GM12878 (cell line): ENCODE measurements around the gene FREY1. TPM values are rescaled to one million over a fixed set of nuclear protein-coding genes. Genes with fewer than 3 reads are reported as not detected.

Experiments
- ATAC-seq: fragments of 200-7000 bp; cut with Tn5 transposase; 3 replicates; pipeline ENCODE4 v1.9.1; 2020; ENCODE audit warnings: mild to moderate bottlenecking, moderate library complexity
- BruUV-seq: library from RNA; stranded (reverse); fragments of 400-500 nt; replicated peaks from 2 replicates; lab custom pipeline; 2021; lab: Mats Ljungman, UMichigan
- CTCF ChIA-PET: fragments of 300-600 bp; sonication (Branson Sonifier 250); formaldehyde crosslinking; extraction: SDS; loops from one replicate; lab custom pipeline; 2021; ENCODE audit warnings: inconsistent platforms; lab: Yijun Ruan, JAX
- POLR2A ChIA-PET: fragments of 350-600 bp; formaldehyde crosslinking; extraction: SDS; loops from one replicate; lab custom pipeline; 2021; ENCODE audit warnings: inconsistent platforms; lab: Charles Lee
- RAD21 ChIA-PET: fragments of 300-600 bp; sonication (Branson Sonifier 250); formaldehyde crosslinking; loops from one replicate; lab custom pipeline; 2023; ENCODE audit warnings: antibody characterized with exemption; ENCODE audit not compliant: unreplicated experiment; lab: Charles Lee
- SMC1A ChIA-PET: fragments of 300-600 bp; sonication (Branson Sonifier 250); formaldehyde crosslinking; loops from one replicate; lab custom pipeline; 2023; ENCODE audit not compliant: unreplicated experiment, uncharacterized antibody; lab: Charles Lee
- DNase-seq: peaks from one replicate; pipeline ENCODE4 v3.0.0-alpha.2; 2011; ENCODE audit warnings: low read depth, low spot score
- FAIRE-seq: peaks from 3 replicates; lab custom pipeline; 2011; peaks lifted over from hg19 to GRCh38; lab: Jason Lieb, UNC
- H2AFZ ChIP-seq: 2 replicates; pipeline ENCODE4 v1.6.0; 2011; ENCODE audit warnings: low read depth, low read length, control low read depth; ENCODE audit not compliant: control insufficient read depth
- H3K27ac ChIP-seq: 2 replicates; pipeline ENCODE4 v1.5.1; 2011; ENCODE audit warnings: control low read depth; ENCODE audit not compliant: control insufficient read depth, insufficient read depth
- H3K27me3 ChIP-seq, 2 experiments: replicated peaks in 1 of 2; 2 replicates each; pipeline versions ENCODE4 v1.6.0 to v1.6.1; 2011; ENCODE audit warnings: low read length in 1 of 2; ENCODE audit not compliant: control insufficient read depth in 2 of 2, insufficient read depth in 2 of 2
- H3K36me3 ChIP-seq, 2 experiments: 2 replicates each; pipeline ENCODE4 v1.5.1; 2011; ENCODE audit warnings: low read length in 1 of 2; ENCODE audit not compliant: control insufficient read depth in 2 of 2, insufficient read depth in 2 of 2
- H3K4me1 ChIP-seq: 2 replicates; pipeline ENCODE4 v1.6.1; 2011; ENCODE audit warnings: mild to moderate bottlenecking, low read length, moderate library complexity, mixed read lengths; ENCODE audit not compliant: control insufficient read depth, insufficient read depth
- H3K4me2 ChIP-seq: 2 replicates; pipeline ENCODE4 v1.6.0; 2011; ENCODE audit warnings: control low read depth; ENCODE audit not compliant: control insufficient read depth, insufficient read depth
- H3K4me3 ChIP-seq: fragments of 200-600 bp; sonication (generic); 2 replicates; pipeline ENCODE4 v1.5.1; 2016
- H3K79me2 ChIP-seq: 2 replicates; pipeline ENCODE4 v1.6.0; 2011; ENCODE audit warnings: low read length; ENCODE audit not compliant: control insufficient read depth, insufficient read depth
- H3K9ac ChIP-seq: 2 replicates; pipeline ENCODE4 v1.8.0; 2011; ENCODE audit warnings: low read length, control low read depth, mixed read lengths; ENCODE audit not compliant: control insufficient read depth, insufficient read depth
- H3K9me3 ChIP-seq: replicated peaks from 3 replicates; pipeline ENCODE4 v1.5.1; 2011; ENCODE audit warnings: mild to moderate bottlenecking, low read length; ENCODE audit not compliant: control insufficient read depth, insufficient read depth
- H4K20me1 ChIP-seq: 2 replicates; pipeline ENCODE4 v1.6.0; 2011; ENCODE audit not compliant: control insufficient read depth, insufficient read depth
- CBX3 ChIP-seq: fragments of 200-600 bp; sonication (generic); IDR thresholded peaks from 2 replicates; pipeline ENCODE4 v1.6.1; 2016; ENCODE audit warnings: low read depth, borderline replicate concordance
- HCFC1 ChIP-seq: fragments of 150-350 bp; IDR thresholded peaks from 2 replicates; pipeline ENCODE4 v1.6.1; 2014; ENCODE audit warnings: low read length
- MTA3 ChIP-seq: IDR thresholded peaks from 2 replicates; pipeline ENCODE4 v1.6.1; 2012; ENCODE audit warnings: low read length, inconsistent platforms, borderline replicate concordance
- NR2F1 ChIP-seq: fragments of 450-650 bp; conservative IDR thresholded peaks from 2 replicates; pipeline ENCODE4 v1.6.1; 2017; ENCODE audit warnings: mild to moderate bottlenecking
- RUNX3 ChIP-seq: IDR thresholded peaks from 2 replicates; pipeline ENCODE4 v1.6.1; 2012; ENCODE audit warnings: low read length, inconsistent platforms
- SRF ChIP-seq, 2 experiments: IDR thresholded peaks; 2 replicates each; pipeline ENCODE4 v1.6.1; 2011; ENCODE audit warnings: low read depth in 2 of 2, low read length in 2 of 2, mild to moderate bottlenecking in 1 of 2, moderate library complexity in 1 of 2
- ZBED1 ChIP-seq: IDR thresholded peaks from 2 replicates; pipeline ENCODE4 v1.6.1; 2016; ENCODE audit warnings: borderline replicate concordance
- ZBTB40 ChIP-seq: fragments of 450-650 bp; IDR thresholded peaks from 2 replicates; pipeline ENCODE4 v1.6.1; 2016; ENCODE audit warnings: mild to moderate bottlenecking, moderate library complexity, borderline replicate concordance
- WGBS: methylation state at CpG from one replicate; pipeline ENCODE4 v1.1.6; 2016; ENCODE audit warnings: low lambda C conversion rate; ENCODE audit not compliant: insufficient replicate concordance, insufficient coverage; ENCODE audit errors: missing lambda C conversion rate; 5-methylcytosine and 5-hydroxymethylcytosine counted together
- in situ Hi-C: fragments of 300-500 bp; cut with MboI; formaldehyde crosslinking; loops from 9 replicates; pipeline ENCODE4 v1.14.3; 2018; ENCODE audit warnings: mixed read lengths
- intact Hi-C: fragments of 100-400 bp; cut with micrococcal nuclease; formaldehyde crosslinking; loops from one replicate; pipeline ENCODE4 v1.14.2; 2022; ENCODE audit not compliant: unreplicated experiment
- polyA plus RNA-seq, 11 experiments: library from polyadenylated mRNA; depleted of rRNA in 4 of 11; unstranded in 6 of 11; stranded (reverse) in 5 of 11; fragments of >200 nt; fragmentation: Nextera tagmentation in 4 of 11; fragmentation: Illumina TruSeq in 1 of 11; extraction: Ambion mirVana in 4 of 11; extraction: Trizol in 1 of 11; gene quantifications; 1 replicate in 1 of 11; 2 replicates in 10 of 11; pipeline versions ENCODE4 v1.2.1 to v1.2.3, GENCODE V29; 2011 to 2016; ENCODE audit warnings: inconsistent platforms in 2 of 11, missing spikeins in 2 of 11, low read depth in 1 of 11
- total RNA-seq, 4 experiments: library from RNA; depleted of rRNA in 3 of 4; stranded (reverse); fragments of >200 nt in 3 of 4; fragmentation: Illumina TruSeq in 1 of 4; extraction: Trizol in 1 of 4; gene quantifications; 2 replicates each; pipeline versions ENCODE4 v1.2.1 to v1.2.3, GENCODE V29; 2013 to 2021
- TF ChIP-seq, protein P1 (sequence below): fragments of 450-650 bp; formaldehyde crosslinking; IDR thresholded peaks from 2 replicates; pipeline ENCODE4 v1.4.0; 2020; ENCODE audit warnings: mild to moderate bottlenecking, moderate library complexity

Gene FREY1
- total and polyA plus RNA-seq, 10 of the 15 experiments (the other 5 are each of a cell fraction or from before 2014, with no cell fraction given): 0.13 to 1.7 (median 0.39) TPM; not detected in 3

DNA sequence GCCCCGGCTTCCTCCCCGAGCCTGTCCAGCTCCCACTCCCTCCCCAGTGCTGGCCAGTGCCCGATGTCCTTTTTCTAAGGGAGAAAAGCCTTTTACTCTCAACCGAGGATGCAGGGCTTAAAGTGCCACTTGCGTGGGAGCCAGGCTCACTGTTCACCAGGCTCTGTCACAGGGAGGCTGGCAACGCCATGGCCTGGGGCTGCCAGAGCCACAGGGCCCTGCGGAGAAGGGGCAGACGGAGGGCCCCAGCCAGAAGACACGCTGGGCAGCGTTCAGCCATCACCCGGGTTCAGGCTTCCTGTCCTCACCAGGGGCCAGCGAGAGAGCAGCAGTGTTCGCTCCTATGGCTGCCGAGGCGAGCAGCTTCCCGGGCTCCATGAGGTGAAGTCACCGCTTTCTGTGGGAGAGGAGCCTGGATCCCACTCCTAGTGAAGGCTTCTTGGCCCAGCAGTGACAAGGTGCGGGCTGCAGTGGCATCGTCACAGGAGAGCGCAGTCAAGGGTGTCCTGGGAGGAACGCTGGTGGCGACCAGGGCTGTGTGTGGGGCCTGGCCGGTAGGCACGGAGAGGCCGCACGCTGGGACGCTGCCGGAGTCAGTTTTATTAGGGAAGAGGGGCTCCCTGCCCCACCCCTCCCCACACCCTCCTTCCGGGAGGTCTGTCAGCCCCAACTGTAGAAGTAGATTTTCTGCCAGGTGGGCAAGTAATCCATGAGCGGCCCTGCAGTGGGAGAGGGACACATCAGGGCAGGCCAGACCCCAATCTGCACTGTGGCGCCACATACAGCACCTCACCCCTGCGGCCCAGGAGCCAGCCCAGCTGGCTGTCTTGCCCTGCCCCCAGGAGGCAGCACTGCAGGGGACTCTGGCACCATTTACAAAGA lies 2.8 kb upstream of the FREY1 start:
- no peaks in the 10 kb centered on the region for H3K79me2 ChIP-seq
- 87% methylated on average over 31 of the region's 32 CpGs for WGBS
- H3K27ac ChIP-seq: no peak overlapping the region
- no peaks in the 10 kb centered on the region for H4K20me1 ChIP-seq
- H3K4me1 ChIP-seq: no peaks in the 10 kb centered on the region
- no peaks in the 10 kb centered on the region for H3K9me3 ChIP-seq
- FAIRE-seq: no peak
- H3K9ac ChIP-seq: no peak overlapping the region
- no peaks in the 10 kb centered on the region for H3K27me3 ChIP-seq
- ChIA-PET SMC1A (no interaction called here), RAD21 (no interaction called here), POLR2A (interaction anchor here (0.5 to 0.6 kb wide), 2 partner anchors 66 to 662 kb away, joined by 3 to 5 read pairs; no protein-coding TSS in a partner anchor), CTCF (interaction anchor here (1.3 kb wide), 1 partner anchor 97 kb away, joined by 3 read pairs; no protein-coding TSS in a partner anchor)
- in situ Hi-C loops (no loop called here), intact Hi-C loops (no loop called here)
- no peak overlapping the region for H2AFZ ChIP-seq
- no peak for ATAC-seq
- TF ChIP-seq RUNX3 (no peak), ZBTB40 (no peak), NR2F1 (no peak), MTA3 (no peak), ZBED1 (no peak), SRF (IDR thresholded peaks at IDR 0.05; ENCODE audit: low read depth in 2 of 2, low read length in 2 of 2) (no peak), CBX3 (no peak), HCFC1 (no peak)
- TF ChIP-seq, protein P1, sequence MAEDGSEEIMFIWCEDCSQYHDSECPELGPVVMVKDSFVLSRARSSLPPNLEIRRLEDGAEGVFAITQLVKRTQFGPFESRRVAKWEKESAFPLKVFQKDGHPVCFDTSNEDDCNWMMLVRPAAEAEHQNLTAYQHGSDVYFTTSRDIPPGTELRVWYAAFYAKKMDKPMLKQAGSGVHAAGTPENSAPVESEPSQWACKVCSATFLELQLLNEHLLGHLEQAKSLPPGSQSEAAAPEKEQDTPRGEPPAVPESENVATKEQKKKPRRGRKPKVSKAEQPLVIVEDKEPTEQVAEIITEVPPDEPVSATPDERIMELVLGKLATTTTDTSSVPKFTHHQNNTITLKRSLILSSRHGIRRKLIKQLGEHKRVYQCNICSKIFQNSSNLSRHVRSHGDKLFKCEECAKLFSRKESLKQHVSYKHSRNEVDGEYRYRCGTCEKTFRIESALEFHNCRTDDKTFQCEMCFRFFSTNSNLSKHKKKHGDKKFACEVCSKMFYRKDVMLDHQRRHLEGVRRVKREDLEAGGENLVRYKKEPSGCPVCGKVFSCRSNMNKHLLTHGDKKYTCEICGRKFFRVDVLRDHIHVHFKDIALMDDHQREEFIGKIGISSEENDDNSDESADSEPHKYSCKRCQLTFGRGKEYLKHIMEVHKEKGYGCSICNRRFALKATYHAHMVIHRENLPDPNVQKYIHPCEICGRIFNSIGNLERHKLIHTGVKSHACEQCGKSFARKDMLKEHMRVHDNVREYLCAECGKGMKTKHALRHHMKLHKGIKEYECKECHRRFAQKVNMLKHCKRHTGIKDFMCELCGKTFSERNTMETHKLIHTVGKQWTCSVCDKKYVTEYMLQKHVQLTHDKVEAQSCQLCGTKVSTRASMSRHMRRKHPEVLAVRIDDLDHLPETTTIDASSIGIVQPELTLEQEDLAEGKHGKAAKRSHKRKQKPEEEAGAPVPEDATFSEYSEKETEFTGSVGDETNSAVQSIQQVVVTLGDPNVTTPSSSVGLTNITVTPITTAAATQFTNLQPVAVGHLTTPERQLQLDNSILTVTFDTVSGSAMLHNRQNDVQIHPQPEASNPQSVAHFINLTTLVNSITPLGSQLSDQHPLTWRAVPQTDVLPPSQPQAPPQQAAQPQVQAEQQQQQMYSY (CRISPR knock-in tag): no peak
- no peak overlapping the region for H3K4me3 ChIP-seq
- BruUV-seq: no TSS peak
- H3K4me2 ChIP-seq: no peak overlapping the region
- DNase-seq: no peak
- H3K36me3 ChIP-seq: peaks cover 8 to 17% of the 10 kb centered on the region in 2 experiments
